Dermis blood vessel endothelial cell (primary cell): Measurements from ENCODE around the gene SNRPD3. TPM values are rescaled to one million over a fixed set of nuclear protein-coding genes. Genes with fewer than 3 reads are reported as not detected.
A peak's percentile ranks its signal among the peaks of the same experiment; 100 is the strongest.
"Not testable (repeated sequence)": the region's sequence is repeated elsewhere in the genome, so short reads cannot be mapped to it uniquely, and the experiment has no call there.

Source experiments
- DNase-seq: peaks from one replicate; pipeline ENCODE4 v3.0.0; 2010
- total RNA-seq: library from RNA; depleted of rRNA; stranded (reverse); fragments of >200 nt; gene quantifications from 2 replicates; pipeline ENCODE4 v1.2.3, GENCODE V29; 2014

The SNRPD3 gene
- total RNA-seq, 1 donor from 2014 or later = 196 TPM

GRCh38 chr22:24592851-24593558 is 37.2 kb downstream of the SNRPD3 start, which contains the start of gene LRRC75B:
TSS of gene LRRC75B (minus strand) at chr22:24593073. CDS start at chr22:24593039, 34 bp downstream.
- peak; percentile 79 for DNase-seq

GRCh38 chr22:24593559-24593835 is 37.7 kb downstream of the SNRPD3 start:
- not testable (repeated sequence) for DNase-seq

- no peak for DNase-seq
These were observed 38.2 kb downstream of the SNRPD3 start for GRCh38 chr22:24593836-24594568.

GRCh38 chr22:24594569-24595120 is 38.8 kb downstream of the SNRPD3 start:
- no peak for DNase-seq

- DNase-seq = no peak
These were observed 39.4 kb downstream of the SNRPD3 start for GRCh38 chr22:24595228-24595627.

GRCh38 chr22:24595863-24596262 is 40.1 kb downstream of the SNRPD3 start:
- DNase-seq = no peak

GRCh38 chr22:24597076-24597475 is 41.3 kb downstream of the SNRPD3 start:
- DNase-seq = not testable (repeated sequence)

- DNase-seq = no peak
These were observed 43.7 kb downstream of the SNRPD3 start for GRCh38 chr22:24599514-24599913.

GRCh38 chr22:24599958-24600715 is 44.3 kb downstream of the SNRPD3 start:
- DNase-seq = not testable (repeated sequence)

GRCh38 chr22:24601217-24602104 is 45.7 kb downstream of the SNRPD3 start:
- DNase-seq = no peak

- not testable (repeated sequence) for DNase-seq
These were observed 46.4 kb downstream of the SNRPD3 start for GRCh38 chr22:24602105-24602749.

GRCh38 chr22:24602847-24603769 is 47.3 kb downstream of the SNRPD3 start, which contains the start of gene GGT1:
TSS of gene GGT1 (plus strand) at chr22:24603193. CDS start at chr22:24611082, 7,889 bp downstream.
- not testable (repeated sequence) for DNase-seq

GRCh38 chr22:24603770-24604629 is 48.2 kb downstream of the SNRPD3 start:
- DNase-seq = not testable (repeated sequence)

- not testable (repeated sequence) for DNase-seq
These were observed 50.5 kb downstream of the SNRPD3 start for GRCh38 chr22:24606340-24606739.

GRCh38 chr22:24607429-24607983 is 51.7 kb downstream of the SNRPD3 start:
- peak; percentile 49 for DNase-seq

- not testable (repeated sequence) for DNase-seq
These were observed 52.5 kb downstream of the SNRPD3 start for GRCh38 chr22:24608327-24608726.

- DNase-seq = not testable (repeated sequence)
These were observed 54.1 kb downstream of the SNRPD3 start for GRCh38 chr22:24609888-24610287.

GRCh38 chr22:24614794-24615193 is 59.0 kb downstream of the SNRPD3 start:
- not testable (repeated sequence) for DNase-seq

GRCh38 chr22:24621244-24621643 is 65.4 kb downstream of the SNRPD3 start:
- DNase-seq = not testable (repeated sequence)
